RWPE1 (cell line): ENCODE results near the gene ZNF219.

ENCODE experiments used
- CTCF ChIA-PET: fragments of 350-600 bp; sonication (Branson Sonifier 250); formaldehyde crosslinking; extraction: SDS; loops from one replicate; lab custom pipeline; 2021; lab: Yijun Ruan, JAX
- POLR2A ChIA-PET: fragments of 400-600 bp; formaldehyde crosslinking; extraction: SDS; loops from one replicate; lab custom pipeline; 2020; ENCODE audit warnings: antibody characterized with exemption; ENCODE audit not compliant: low non-redundant PET; lab: Yijun Ruan, JAX
- DNase-seq: peaks from one replicate; pipeline ENCODE4 v3.0.0; 2012; ENCODE audit warnings: low spot score
- H3K27ac ChIP-seq: fragments of 450-650 bp; 2 replicates; pipeline ENCODE4 v1.5.1; 2017
- CTCF ChIP-seq: fragments of 450-650 bp; conservative IDR thresholded peaks from 2 replicates; pipeline ENCODE4 v1.5.1; 2017; ENCODE audit warnings: low read depth, mild to moderate bottlenecking

ZNF219 gene

GRCh38 chr14:21056520-21057163 lies 41.8 kb downstream of the ZNF219 start:
- CTCF ChIA-PET: interaction anchor here (1.9 kb wide), 1 partner anchor 42 kb away, joined by 5 read pairs; no protein-coding TSS in a partner anchor
- no peak for DNase-seq
- no peak overlapping the region for H3K27ac ChIP-seq
- POLR2A ChIA-PET: no interaction called here
- TF ChIP-seq CTCF: no peak

- no peak for DNase-seq
- no peak for TF ChIP-seq CTCF
- POLR2A ChIA-PET: no interaction called here
- no peak overlapping the region for H3K27ac ChIP-seq
- CTCF ChIA-PET: interaction anchor here (1.2 kb wide), 1 partner anchor 41 kb away, joined by 3 read pairs; no protein-coding TSS in a partner anchor
These were observed 42.9 kb downstream of the ZNF219 start for GRCh38 chr14:21055432-21056117.

GRCh38 chr14:21054768-21055145 lies 43.7 kb downstream of the ZNF219 start:
- no peak for DNase-seq
- CTCF ChIA-PET: interaction anchor here (1.2 kb wide), 1 partner anchor 40 kb away, joined by 3 read pairs; no protein-coding TSS in a partner anchor
- H3K27ac ChIP-seq: no peak overlapping the region
- POLR2A ChIA-PET: no interaction called here
- no peak for TF ChIP-seq CTCF

GRCh38 chr14:21054123-21054767 lies 44.2 kb downstream of the ZNF219 start:
- TF ChIP-seq CTCF: no peak
- no peak overlapping the region for H3K27ac ChIP-seq
- DNase-seq: no peak
- POLR2A ChIA-PET: no interaction called here
- CTCF ChIA-PET: no interaction called here

GRCh38 chr14:21053184-21054122 lies 45.0 kb downstream of the ZNF219 start:
- H3K27ac ChIP-seq: no peak overlapping the region
- ChIA-PET CTCF (no interaction called here), POLR2A (no interaction called here)
- no peak for TF ChIP-seq CTCF
- no peak for DNase-seq

- no peak for TF ChIP-seq CTCF
- H3K27ac ChIP-seq: no peak overlapping the region
- ChIA-PET CTCF (no interaction called here), POLR2A (no interaction called here)
- no peak for DNase-seq
These were observed 47.9 kb downstream of the ZNF219 start for GRCh38 chr14:21050597-21050996.
